NCI-H1092 (cell line): ENCODE measurements around the gene COMMD10.

Source experiments
- DNase-seq: peaks from one replicate; lab custom pipeline; 2025; lab: John Stamatoyannopoulos, UW

COMMD10 gene

GRCh38 chr5:116292321-116292720, 207.5 kb downstream of the COMMD10 start:
- DNase-seq, result no peak

- DNase-seq, result no peak
Observed at GRCh38 chr5:116296335-116297072, 211.7 kb downstream of the COMMD10 start.

DNA sequence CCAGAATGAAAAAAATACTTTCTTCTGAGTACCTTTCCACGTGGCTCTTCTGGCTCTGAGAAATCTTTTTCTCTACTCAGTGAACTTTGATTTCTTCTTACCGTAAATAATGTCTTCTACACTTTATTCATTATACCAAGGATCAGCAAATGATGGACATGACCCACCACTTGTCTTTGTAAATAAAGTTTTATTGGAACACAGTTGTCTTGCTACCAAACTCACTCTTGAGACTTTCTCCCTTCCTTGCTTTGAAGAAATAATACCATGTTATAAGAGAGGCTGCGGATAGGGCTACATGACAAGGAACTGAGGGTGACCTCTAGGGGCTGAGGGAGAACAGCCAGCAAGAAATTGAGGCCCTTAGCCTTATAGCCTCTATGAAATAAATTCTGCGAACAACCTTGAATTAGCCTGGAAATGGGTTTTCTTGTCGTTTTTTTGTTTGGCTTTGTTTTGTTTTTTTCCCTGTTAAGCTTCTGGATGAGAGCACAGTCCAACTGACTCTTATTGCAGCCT, 212.5 kb downstream of the COMMD10 start:
- no peak for DNase-seq

GRCh38 chr5:116299746-116300640, 215.2 kb downstream of the COMMD10 start:
- no peak for DNase-seq

DNA sequence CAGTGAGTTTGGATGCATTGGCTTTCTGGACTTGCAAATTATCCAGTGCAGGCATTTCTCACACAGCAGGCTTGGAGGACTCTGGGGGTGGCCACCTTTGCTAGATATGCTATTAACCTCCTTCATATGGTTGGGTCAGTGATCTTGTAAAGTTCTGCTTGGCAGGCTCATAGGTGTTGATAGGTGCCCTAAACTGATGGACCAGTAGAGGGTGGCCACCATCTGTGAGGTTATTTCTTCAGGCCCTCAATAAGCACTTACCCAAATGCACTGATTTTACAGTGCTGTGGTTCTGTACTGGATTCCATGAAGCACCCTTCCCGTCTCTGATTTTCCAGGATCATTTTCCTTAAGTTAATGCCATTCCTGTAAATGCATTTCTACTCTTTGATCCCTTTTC, 216.3 kb downstream of the COMMD10 start:
- no peak for DNase-seq

DNA sequence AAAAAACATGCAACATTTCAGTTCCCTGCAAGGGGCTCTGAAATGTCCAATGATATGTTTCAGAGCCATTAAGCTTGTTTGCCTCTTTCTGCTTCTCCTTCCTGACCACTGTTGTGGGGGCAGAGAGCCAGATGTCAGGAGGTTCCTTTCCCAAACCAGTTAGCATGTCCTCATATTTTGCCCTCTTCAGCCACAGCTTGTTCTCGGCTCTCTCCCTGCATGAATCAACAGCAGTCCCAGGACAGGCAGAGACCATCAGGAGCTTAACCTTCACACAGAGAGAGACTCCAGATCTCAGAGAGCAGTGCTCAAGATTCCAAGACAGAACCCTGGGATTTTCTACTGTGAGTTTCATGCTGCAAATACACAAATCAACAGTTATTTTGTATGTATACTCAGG, 218.5 kb downstream of the COMMD10 start:
- no peak for DNase-seq

DNA sequence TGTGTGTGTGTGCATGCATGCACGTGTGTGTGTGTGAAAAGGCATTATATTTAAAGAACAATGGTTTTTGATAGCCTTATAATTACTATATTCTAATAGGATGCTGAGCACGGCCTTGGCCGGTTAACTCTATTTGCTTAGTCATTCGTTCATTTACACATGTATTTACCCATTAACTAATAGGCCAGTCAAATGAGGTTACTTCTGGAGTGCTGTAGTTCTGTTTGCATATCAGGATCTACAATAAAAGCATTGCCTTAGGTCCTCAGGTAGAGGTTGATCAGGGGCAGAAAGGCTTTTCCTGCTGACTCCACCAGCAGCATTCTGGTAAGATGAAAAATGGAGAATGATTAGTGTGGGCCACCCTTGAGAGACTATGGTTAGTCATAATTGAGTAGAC, 219.0 kb downstream of the COMMD10 start:
- no peak for DNase-seq

DNA sequence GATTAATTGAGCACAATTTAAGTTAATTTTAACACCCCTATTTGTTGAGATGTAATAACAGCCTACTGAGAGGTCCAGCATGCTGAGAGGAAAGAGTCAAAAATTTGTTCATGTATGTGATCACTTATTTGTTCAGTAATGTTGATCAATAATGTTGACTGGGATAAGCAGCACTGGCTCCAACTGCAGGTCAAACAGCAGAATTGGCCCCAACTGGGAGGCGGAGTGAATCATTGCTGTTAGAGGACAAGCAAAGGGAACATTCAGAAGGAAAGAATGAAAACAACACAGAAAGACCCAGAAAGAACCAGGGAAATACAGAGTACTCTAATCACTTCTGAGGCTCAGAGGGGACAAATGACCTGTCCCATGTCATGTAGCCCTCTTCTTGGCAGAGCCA, 221.1 kb downstream of the COMMD10 start:
- DNase-seq, result no peak

DNA sequence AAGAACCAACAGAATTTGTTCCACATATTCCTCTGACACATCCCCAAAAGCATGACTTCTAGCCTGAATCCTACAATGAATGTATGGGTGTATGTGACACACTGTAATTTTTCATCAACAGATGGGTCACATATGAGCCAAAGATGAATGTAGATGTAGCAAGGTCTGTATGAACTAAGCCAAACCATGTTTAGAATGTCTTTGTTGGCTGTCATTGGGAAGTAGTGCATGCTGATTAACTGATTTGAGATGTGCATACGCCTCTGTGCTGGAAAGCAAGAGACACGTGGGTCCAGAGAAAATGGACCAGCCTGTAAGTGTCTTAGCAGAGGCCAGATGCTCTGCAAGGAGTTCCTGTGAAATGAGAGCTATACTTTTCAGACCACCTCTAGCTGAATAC, 222.0 kb downstream of the COMMD10 start:
- no peak for DNase-seq

- DNase-seq, result no peak
Observed at GRCh38 chr5:116308391-116308790, 223.6 kb downstream of the COMMD10 start.

DNA sequence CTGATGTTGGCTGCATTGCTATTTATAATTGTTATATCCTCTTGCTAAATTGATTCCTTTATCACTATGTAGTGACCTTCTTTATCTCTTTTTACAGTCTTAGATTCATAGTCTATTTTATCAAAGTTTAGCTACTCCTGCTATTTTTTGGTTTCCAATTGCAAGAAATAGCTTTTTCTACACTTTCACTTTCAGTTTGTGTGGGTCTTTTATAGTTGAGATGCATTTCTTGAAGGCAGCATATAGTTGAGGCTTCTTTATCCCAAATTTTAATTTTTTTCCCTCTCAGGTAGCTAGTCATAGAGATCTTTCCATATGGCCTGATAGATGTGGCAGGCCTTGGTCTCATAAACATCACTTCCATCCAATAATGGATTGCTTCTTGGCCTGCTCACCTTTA, 228.5 kb downstream of the COMMD10 start:
- DNase-seq, result no peak

GRCh38 chr5:116315531-116315930, 230.7 kb downstream of the COMMD10 start:
- DNase-seq, result no peak

DNA sequence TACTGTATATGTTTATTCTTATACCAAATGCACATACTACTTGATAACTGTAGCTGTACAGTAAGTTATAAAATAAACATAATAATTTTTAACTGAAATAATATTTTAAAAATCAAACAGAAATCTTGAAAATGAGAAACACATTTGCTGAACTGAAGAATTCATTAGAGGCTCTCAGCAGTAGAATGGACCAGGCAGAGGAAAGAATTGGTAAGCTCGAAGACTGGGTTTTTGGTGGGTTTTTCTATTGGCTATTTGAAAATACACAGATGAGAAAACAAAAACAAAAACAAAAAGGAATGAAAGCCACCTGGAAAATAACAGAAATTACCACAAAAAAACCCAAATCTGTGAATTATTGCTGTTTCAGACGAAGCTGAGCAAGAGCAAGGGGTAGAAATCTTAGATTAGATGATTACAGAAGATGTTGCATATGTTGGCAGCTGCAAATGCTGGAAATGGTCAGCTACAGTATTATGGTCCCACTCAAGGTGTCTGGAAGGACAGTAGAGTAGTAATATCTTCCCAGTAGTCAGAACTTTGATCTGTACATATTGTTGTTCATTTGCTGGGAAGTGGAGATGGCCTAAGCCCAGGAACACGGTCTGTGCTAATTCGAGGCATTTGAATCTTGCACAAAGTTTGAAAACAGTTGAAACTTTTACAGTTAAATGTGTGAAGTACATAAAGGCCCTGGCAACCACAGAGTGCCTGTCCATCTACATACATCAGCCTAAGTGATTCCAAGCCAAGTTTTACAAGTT, 233.4 kb downstream of the COMMD10 start:
- no peak for DNase-seq

DNA sequence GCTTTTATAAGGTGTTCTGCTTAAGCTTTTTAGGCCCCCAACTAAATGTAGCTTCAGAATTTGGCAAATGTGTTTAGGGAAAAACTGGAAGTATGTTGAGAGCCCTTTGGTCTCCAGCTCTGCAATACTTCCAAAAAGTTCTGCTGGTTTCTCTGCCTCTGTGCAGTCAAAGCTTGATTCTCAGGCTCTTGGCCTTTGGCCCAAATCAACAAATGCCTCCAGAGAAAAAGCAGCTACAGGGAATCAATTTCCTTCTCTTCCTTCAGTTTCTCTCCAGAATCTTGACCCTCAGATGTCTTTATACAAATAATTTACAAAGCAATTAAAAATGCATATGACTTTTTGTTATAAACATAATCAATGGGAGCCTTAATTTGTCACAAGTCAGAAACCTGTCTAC, 235.7 kb downstream of the COMMD10 start:
- no peak for DNase-seq

DNA sequence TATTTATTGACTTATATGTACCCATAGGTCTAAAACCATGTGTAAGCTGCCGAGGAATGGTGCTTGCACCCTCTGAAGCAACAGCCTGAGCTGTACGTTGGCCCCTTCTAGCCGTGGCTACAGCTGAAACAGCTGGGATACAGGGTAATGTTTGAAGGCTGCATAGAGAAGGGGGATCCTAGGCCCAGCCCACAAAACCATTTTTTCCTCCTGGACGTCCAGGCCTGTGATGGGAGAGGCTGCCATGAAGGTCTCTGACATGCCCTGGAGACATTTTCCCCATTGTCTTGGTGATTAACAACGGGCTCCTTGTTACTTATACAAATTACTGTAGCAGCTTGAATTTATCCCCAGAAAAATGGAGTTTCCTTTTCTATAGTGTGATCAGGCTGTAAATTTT, 244.7 kb downstream of the COMMD10 start:
- DNase-seq, result no peak

DNA sequence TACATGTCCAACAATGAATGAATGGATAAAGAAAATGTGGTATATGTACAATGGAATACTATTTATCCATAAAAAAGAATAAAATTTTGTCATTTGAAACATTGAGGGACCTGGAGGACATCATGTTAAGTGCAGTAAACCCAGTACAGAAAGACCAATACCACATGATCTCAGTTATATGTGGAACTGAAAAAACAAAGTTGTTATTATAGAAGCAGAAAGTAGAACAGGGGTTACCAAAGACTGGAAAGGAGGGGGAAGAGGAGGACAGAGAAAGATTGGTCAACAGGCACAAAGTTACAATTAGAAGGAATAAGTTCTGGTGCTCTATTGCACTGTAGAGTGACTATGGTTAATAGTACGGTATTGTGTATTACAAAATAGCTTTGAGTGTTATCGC, 256.0 kb downstream of the COMMD10 start:
- no peak for DNase-seq
